HG03520 (cell line): Measurements from ENCODE around the gene VKORC1L1.
A peak's percentile ranks its signal among the peaks of the same experiment; 100 is the strongest.
"Not testable (repeated sequence)": the region's sequence is repeated elsewhere in the genome, so short reads cannot be mapped to it uniquely, and the experiment has no call there.

Experiments
- ATAC-seq: cut with Tn5 transposase; IDR thresholded peaks from one replicate; pipeline ENCODE4 v1.9.1; 2021; ENCODE audit warnings: mild to moderate bottlenecking, moderate library complexity; ENCODE audit not compliant: unreplicated experiment

Gene VKORC1L1

GRCh38 chr7:65975814-65976445 is 103.1 kb downstream of the VKORC1L1 start:
- no peak for ATAC-seq

- no peak for ATAC-seq
Observed at GRCh38 chr7:65976659-65977196, 103.9 kb downstream of the VKORC1L1 start.

- no peak for ATAC-seq
Observed at GRCh38 chr7:65978891-65979582, 106.2 kb downstream of the VKORC1L1 start.

- no peak for ATAC-seq
Observed at GRCh38 chr7:65979583-65980477, 107.0 kb downstream of the VKORC1L1 start.

- peak; percentile 66 for ATAC-seq
Observed at GRCh38 chr7:65980478-65981250, 107.8 kb downstream of the VKORC1L1 start.

GRCh38 chr7:65981965-65982792 is 109.3 kb downstream of the VKORC1L1 start, which contains the start of gene GUSB:
GUSB (minus strand) TSS chr7:65982213; CDS start chr7:65982183, 30 bp downstream.
- peak; percentile 81 for ATAC-seq

GRCh38 chr7:65983965-65984658 is 111.2 kb downstream of the VKORC1L1 start:
- ATAC-seq = no peak

GRCh38 chr7:65988084-65988483 is 115.2 kb downstream of the VKORC1L1 start:
- ATAC-seq = no peak

- ATAC-seq = not testable (repeated sequence)
Observed at GRCh38 chr7:65988503-65988902, 115.6 kb downstream of the VKORC1L1 start.

GRCh38 chr7:65989694-65990080 is 116.8 kb downstream of the VKORC1L1 start:
- ATAC-seq = no peak

- not testable (repeated sequence) for ATAC-seq
Observed at GRCh38 chr7:65991829-65992228, 119.0 kb downstream of the VKORC1L1 start.

GRCh38 chr7:65992526-65992925 is 119.7 kb downstream of the VKORC1L1 start:
- ATAC-seq = no peak

- not testable (repeated sequence) for ATAC-seq
Observed at GRCh38 chr7:65994984-65995383, 122.1 kb downstream of the VKORC1L1 start.

- ATAC-seq = not testable (repeated sequence)
Observed at GRCh38 chr7:66000823-66001417, 128.0 kb downstream of the VKORC1L1 start.

- not testable (repeated sequence) for ATAC-seq
Observed at GRCh38 chr7:66005115-66005671, 132.3 kb downstream of the VKORC1L1 start.

GRCh38 chr7:66007232-66007631 is 134.4 kb downstream of the VKORC1L1 start:
- no peak for ATAC-seq
